Osteocyte (in vitro differentiated cells): ENCODE results near the gene SPIB. TPM values are rescaled to one million over a fixed set of nuclear protein-coding genes. Genes with fewer than 3 reads are reported as not detected.

Experiments used
- DNase-seq: peaks from one replicate; pipeline ENCODE4 v3.0.0; 2021; ENCODE audit warnings: mixed read lengths; ENCODE audit not compliant: unreplicated experiment; ENCODE audit errors: extremely low spot score
- H3K27ac Mint-ChIP-seq: one replicate; pipeline ENCODE4 v1.8.0; 2021; ENCODE audit warnings: mild to moderate bottlenecking, mixed read lengths; ENCODE audit not compliant: unreplicated experiment
- H3K27me3 Mint-ChIP-seq: one replicate; pipeline ENCODE4 v1.8.0; 2021; ENCODE audit warnings: mixed read lengths; ENCODE audit not compliant: unreplicated experiment
- H3K36me3 Mint-ChIP-seq: one replicate; pipeline ENCODE4 v1.8.0; 2021; ENCODE audit warnings: mixed read lengths; ENCODE audit not compliant: unreplicated experiment
- H3K4me1 Mint-ChIP-seq: one replicate; pipeline ENCODE4 v1.8.0; 2021; ENCODE audit warnings: mixed read lengths; ENCODE audit not compliant: unreplicated experiment
- H3K4me3 Mint-ChIP-seq: one replicate; pipeline ENCODE4 v1.8.0; 2021; ENCODE audit warnings: mild to moderate bottlenecking, moderate library complexity, mixed read lengths; ENCODE audit not compliant: unreplicated experiment
- H3K9me3 Mint-ChIP-seq: one replicate; pipeline ENCODE4 v1.8.0; 2021; ENCODE audit warnings: mixed read lengths; ENCODE audit not compliant: unreplicated experiment
- CTCF ChIP-seq: fragments of 200-600 bp; sonication (generic); IDR thresholded peaks from 2 replicates; pipeline ENCODE4 v1.5.0; 2021; ENCODE audit warnings: antibody characterized with exemption, mild to moderate bottlenecking, moderate library complexity
- total RNA-seq: library from RNA; stranded (reverse); gene quantifications from 2 replicates; pipeline ENCODE4 v1.2.1, GENCODE V29; 2021

Gene SPIB
- total RNA-seq, 1 donor from 2014 or later: not detected

GRCh38 chr19:50457300-50457699 is 38.6 kb downstream of the SPIB start:
- peaks cover 2% of the 10 kb centered on the region for H3K27me3 Mint-ChIP-seq
- no peak overlapping the region for H3K4me3 Mint-ChIP-seq
- no peaks in the 10 kb centered on the region for H3K36me3 Mint-ChIP-seq
- H3K27ac Mint-ChIP-seq: no peak overlapping the region
- TF ChIP-seq CTCF: no peak
- H3K4me1 Mint-ChIP-seq: peaks cover 2% of the 10 kb centered on the region
- no peaks in the 10 kb centered on the region for H3K9me3 Mint-ChIP-seq
- DNase-seq: no peak

GRCh38 chr19:50458396-50459066 is 39.8 kb downstream of the SPIB start:
- no peak for TF ChIP-seq CTCF
- no peak for DNase-seq
- Mint-ChIP-seq H3K9me3 (no peaks in the 10 kb centered on the region), H3K36me3 (no peaks in the 10 kb centered on the region), H3K27me3 (peaks cover 2% of the 10 kb centered on the region), H3K27ac (no peak overlapping the region), H3K4me3 (no peak overlapping the region), H3K4me1 (peaks cover 2% of the 10 kb centered on the region)

- Mint-ChIP-seq H3K27ac (no peak overlapping the region), H3K4me3 (no peak overlapping the region), H3K36me3 (no peaks in the 10 kb centered on the region), H3K4me1 (peaks cover 2% of the 10 kb centered on the region), H3K27me3 (peaks cover 2% of the 10 kb centered on the region), H3K9me3 (no peaks in the 10 kb centered on the region)
- DNase-seq: no peak
- TF ChIP-seq CTCF: no peak
These were observed 40.3 kb downstream of the SPIB start for GRCh38 chr19:50459067-50459456.

GRCh38 chr19:50459638-50460037 is 40.9 kb downstream of the SPIB start:
- no peak overlapping the region for H3K4me3 Mint-ChIP-seq
- peaks cover 2% of the 10 kb centered on the region for H3K27me3 Mint-ChIP-seq
- no peaks in the 10 kb centered on the region for H3K36me3 Mint-ChIP-seq
- TF ChIP-seq CTCF: no peak
- no peak overlapping the region for H3K27ac Mint-ChIP-seq
- H3K9me3 Mint-ChIP-seq: no peaks in the 10 kb centered on the region
- peaks cover 2% of the 10 kb centered on the region for H3K4me1 Mint-ChIP-seq
- DNase-seq: no peak

GRCh38 chr19:50460161-50460765 is 41.5 kb downstream of the SPIB start:
- Mint-ChIP-seq H3K4me1 (peaks cover 2% of the 10 kb centered on the region), H3K27me3 (peaks cover 2% of the 10 kb centered on the region), H3K9me3 (no peaks in the 10 kb centered on the region), H3K27ac (no peak overlapping the region), H3K4me3 (no peak overlapping the region), H3K36me3 (no peaks in the 10 kb centered on the region)
- no peak for TF ChIP-seq CTCF
- no peak for DNase-seq
